AG04450 (cell line): ENCODE results near the gene UFSP1. TPM values are rescaled to one million over a fixed set of nuclear protein-coding genes. Genes with fewer than 3 reads are reported as not detected.

Experiments
- CTCF ChIA-PET: fragments of 300-600, 350-600 bp; formaldehyde crosslinking; extraction: SDS; loops from one replicate; lab custom pipeline; 2022; ENCODE audit warnings: antibody characterized with exemption, inconsistent platforms; lab: Charles Lee
- POLR2A ChIA-PET: fragments of 350-600 bp; formaldehyde crosslinking; extraction: SDS; loops from one replicate; lab custom pipeline; 2021; ENCODE audit warnings: antibody characterized with exemption, inconsistent platforms; lab: Yijun Ruan, JAX
- DNase-seq: peaks from one replicate; pipeline ENCODE4 v3.0.0-alpha.2; 2011; ENCODE audit warnings: low read depth, low spot score
- H3K27ac ChIP-seq: one replicate; pipeline ENCODE4 v1.5.1; 2012; ENCODE audit warnings: low read depth, low read length, control low read depth
- H3K27me3 ChIP-seq: one replicate; pipeline ENCODE4 v1.6.0; 2012; ENCODE audit warnings: low read length; ENCODE audit not compliant: control insufficient read depth, insufficient read depth
- H3K4me3 ChIP-seq: 2 replicates; pipeline ENCODE4 v1.5.1; 2011; ENCODE audit warnings: mild to moderate bottlenecking, low read depth, low read length, control low read depth
- H3K9me3 ChIP-seq: 2 replicates; pipeline ENCODE4 v1.5.1; 2012; ENCODE audit warnings: low read length; ENCODE audit not compliant: control insufficient read depth, insufficient read depth
- polyA plus RNA-seq: library from polyadenylated mRNA; depleted of rRNA; stranded (reverse); fragments of >200 nt; gene quantifications from 2 replicates; pipeline ENCODE4 v1.2.3, GENCODE V29; 2011
- TF ChIP-seq, protein P1 (sequence below): IDR thresholded peaks from 2 replicates; pipeline ENCODE4 v1.5.1; 2011; ENCODE audit warnings: low read depth, low read length, control low read depth, inconsistent platforms

Gene UFSP1
- polyA plus RNA-seq, 1 experiment, result 0.48 TPM

DNA sequence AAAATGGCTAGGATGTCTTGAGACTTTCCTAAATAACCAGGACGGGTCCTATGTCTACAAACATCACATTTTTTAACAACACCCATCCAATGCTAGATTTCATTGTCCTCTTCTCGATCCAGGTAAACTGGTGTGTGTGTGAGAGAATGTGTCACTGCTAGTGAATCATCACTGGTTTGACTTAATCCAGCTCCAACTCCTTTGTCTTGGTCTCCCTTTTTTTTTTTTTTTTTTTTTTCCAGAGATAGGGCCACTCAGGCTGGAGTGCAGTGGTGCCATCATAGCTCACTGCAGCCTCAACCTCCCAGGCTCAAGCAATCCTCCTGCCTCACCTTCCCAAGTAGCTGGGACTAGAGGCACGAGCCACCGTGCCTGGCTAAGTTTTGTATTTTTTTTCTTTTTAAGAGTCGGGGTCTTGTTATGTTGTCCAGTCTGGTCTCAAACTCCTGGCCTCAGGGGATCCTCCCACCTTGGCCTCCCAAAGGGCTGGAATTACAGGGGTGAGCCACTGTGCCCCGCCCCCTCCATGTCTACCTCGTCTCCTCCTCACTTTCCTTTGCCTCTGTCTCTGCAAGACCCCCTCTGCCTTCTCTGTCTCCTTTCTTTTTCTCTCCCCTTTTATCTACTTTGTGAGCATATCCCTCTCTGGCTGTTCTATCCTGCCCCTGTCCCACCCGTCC, 2.2 kb upstream of the UFSP1 start:
- Histone ChIP-seq H3K27me3 (peaks cover 16% of the 10 kb centered on the region), H3K9me3 (peaks cover 4% of the 10 kb centered on the region; the same call in 1 of the 2 replicates), H3K27ac (no peak overlapping the region), H3K4me3 (no peak overlapping the region)
- ChIA-PET CTCF (interaction anchor here (0.8 to 1.0 kb wide), 4 partner anchors 167 to 190 kb away, joined by 3 to 10 read pairs (median 4); no protein-coding TSS in a partner anchor), POLR2A (no interaction called here)
- TF ChIP-seq, protein P1, sequence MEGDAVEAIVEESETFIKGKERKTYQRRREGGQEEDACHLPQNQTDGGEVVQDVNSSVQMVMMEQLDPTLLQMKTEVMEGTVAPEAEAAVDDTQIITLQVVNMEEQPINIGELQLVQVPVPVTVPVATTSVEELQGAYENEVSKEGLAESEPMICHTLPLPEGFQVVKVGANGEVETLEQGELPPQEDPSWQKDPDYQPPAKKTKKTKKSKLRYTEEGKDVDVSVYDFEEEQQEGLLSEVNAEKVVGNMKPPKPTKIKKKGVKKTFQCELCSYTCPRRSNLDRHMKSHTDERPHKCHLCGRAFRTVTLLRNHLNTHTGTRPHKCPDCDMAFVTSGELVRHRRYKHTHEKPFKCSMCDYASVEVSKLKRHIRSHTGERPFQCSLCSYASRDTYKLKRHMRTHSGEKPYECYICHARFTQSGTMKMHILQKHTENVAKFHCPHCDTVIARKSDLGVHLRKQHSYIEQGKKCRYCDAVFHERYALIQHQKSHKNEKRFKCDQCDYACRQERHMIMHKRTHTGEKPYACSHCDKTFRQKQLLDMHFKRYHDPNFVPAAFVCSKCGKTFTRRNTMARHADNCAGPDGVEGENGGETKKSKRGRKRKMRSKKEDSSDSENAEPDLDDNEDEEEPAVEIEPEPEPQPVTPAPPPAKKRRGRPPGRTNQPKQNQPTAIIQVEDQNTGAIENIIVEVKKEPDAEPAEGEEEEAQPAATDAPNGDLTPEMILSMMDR, result no peak
- DNase-seq, result no peak

DNA sequence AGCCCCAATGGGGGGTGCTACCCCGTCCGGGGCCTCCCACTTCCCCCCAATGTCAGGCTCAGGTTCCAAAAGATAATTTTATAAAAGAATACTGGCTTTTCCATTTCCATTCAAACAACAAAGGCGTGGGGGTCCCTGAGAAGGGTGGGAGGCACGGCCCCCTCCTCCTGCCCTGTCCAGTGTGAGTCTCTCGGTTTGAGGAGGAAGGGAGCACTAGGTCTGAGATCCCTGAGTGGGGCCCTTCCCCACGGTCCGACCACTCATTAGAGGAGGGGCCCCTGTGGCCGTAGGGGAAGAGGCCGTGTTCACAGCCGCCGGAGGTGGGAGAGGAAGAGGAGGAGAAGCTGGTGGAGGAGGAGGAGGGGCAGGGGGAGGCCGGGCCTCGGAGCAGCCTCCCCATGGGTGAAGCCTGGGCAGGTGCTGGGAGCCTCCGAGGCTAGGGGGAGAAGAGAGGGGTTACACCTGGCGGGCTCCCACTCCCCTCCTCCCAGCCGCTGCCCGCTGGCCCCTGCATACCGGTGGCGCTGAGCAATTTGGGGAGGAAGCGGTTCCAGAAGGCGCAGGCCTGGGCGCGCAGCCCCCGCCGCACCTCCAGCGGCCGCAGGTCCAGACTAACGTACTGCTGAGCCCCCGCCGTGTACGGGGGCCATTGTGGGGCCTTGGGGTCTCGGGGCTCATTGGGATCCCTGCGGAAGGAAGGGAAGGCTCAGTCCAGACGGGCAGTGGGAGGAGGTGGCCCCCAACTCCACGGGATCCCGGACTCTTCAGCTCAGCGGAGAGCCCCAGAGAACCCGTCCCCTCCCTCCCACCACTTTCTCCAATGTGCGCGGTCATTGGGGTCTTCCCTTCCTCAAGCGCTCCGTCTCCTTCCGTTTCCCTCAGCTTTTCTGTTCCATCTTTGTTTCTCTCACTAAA, 1.4 kb upstream of the UFSP1 start:
- Histone ChIP-seq H3K9me3 (peaks cover 4% of the 10 kb centered on the region; the same call in 1 of the 2 replicates), H3K27ac (peak overlapping the region; percentile 75), H3K27me3 (peaks cover 8% of the 10 kb centered on the region), H3K4me3 (peak overlapping the region; percentile 63)
- TF ChIP-seq, protein P1, result no peak
- ChIA-PET POLR2A (interaction anchor here (1.4 to 4.4 kb wide), 2 partner anchors 14 to 24 kb away, joined by 7 to 71 read pairs; partner anchors contain the start of genes SRRT and TRIP6), CTCF (interaction anchor here (0.7 to 1.4 kb wide), 7 partner anchors 7 to 327 kb away, joined by 3 to 10 read pairs (median 5); partner anchors contain the start of genes PLOD3, POP7 and ZNHIT1)
- DNase-seq, result no peak

DNA sequence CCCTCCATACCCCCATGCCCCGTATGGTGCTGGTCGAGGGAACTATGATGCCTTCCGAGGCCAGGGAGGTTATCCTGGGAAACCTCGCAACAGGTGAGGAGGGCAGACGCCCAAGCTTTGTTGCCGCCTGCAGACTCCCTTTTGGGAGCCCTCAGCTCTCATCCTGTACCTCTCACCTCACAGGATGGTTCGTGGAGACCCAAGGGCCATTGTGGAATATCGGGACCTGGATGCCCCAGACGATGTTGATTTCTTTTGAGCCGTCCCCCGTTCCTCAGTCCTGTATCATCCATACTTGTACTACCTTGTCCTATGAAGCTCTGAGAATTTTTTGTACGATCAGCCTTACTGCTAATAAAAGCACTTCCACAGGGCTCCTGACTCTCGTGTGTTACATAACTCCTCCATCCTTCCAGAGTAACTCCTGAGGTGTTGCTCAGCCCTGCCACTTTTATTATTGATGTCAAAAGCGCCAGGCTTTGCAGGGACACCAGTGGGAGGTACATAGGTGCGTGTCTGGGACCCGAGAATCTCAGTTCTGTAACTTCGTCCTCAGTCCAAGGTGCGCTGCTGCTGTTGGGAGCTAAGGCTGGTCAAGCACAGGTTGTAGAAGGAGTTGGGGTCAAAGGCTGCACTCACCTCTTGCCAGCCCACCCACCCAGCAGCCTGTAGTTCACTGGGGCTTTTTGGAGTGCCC, 1.1 kb downstream of the UFSP1 start:
- H3K4me3 ChIP-seq, result peak overlapping the region; percentile 72
- TF ChIP-seq, protein P1, result no peak
- H3K27ac ChIP-seq, result no peak overlapping the region
- no peak for DNase-seq
- CTCF ChIA-PET, result interaction anchor here (2.6 kb wide), 1 partner anchor 13 kb away, joined by 5 read pairs; the partner anchor contains the start of gene SRRT
- no peaks in the 10 kb centered on the region for H3K27me3 ChIP-seq
- POLR2A ChIA-PET, result interaction anchor here (2.6 to 4.4 kb wide), 2 partner anchors 12 to 183 kb away, joined by 12 to 71 read pairs; partner anchors contain the start of genes POP7 and SRRT
- H3K9me3 ChIP-seq, result peaks cover 8% of the 10 kb centered on the region; the same call in 1 of the 2 replicates

DNA sequence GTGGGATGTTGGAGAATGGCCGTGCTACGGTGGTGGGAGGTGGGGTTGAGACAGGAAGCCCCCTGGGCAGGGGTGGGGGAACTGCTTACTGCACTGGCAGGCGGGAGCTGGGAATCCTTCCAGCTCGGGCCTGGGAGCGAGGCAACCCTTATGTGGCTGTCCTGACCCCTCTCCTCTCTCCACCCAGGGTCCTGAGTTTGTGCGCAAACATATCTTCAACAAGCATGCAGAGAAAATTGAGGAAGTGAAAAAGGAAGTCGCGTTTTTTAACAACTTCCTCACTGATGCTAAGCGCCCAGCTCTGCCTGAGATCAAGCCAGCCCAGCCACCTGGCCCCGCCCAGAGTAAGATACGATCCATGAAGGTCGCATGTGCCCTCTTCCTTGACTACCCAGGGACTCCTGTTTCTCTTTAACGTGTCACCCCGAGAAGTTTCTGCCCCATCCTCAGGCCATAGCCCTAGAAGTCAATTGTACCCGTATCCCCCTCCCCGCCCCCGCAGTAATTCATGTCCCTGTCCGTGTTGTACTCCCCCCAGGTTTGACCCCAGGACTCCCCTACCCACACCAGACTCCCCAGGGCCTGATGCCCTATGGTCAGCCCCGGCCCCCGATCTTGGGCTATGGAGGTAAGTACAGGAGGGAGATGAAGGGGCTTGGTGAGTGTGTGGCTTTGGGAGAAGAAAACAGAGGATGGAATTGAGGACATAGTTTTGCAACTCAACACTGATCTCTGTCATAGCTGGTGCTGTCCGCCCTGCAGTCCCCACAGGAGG, 1.8 kb downstream of the UFSP1 start:
- H3K9me3 ChIP-seq, result peaks cover 8% of the 10 kb centered on the region; the same call in 1 of the 2 replicates
- no peaks in the 10 kb centered on the region for H3K27me3 ChIP-seq
- CTCF ChIA-PET, result interaction anchor here (2.6 kb wide), 1 partner anchor 13 kb away, joined by 5 read pairs; the partner anchor contains the start of gene SRRT
- TF ChIP-seq, protein P1, result no peak
- no peak overlapping the region for H3K27ac ChIP-seq
- POLR2A ChIA-PET, result interaction anchor here (2.6 to 4.4 kb wide), 2 partner anchors 11 to 182 kb away, joined by 12 to 71 read pairs; partner anchors contain the start of genes POP7 and SRRT
- DNase-seq, result no peak
- H3K4me3 ChIP-seq, result peak overlapping the region; percentile 25; the same call in 1 of the 2 replicates
